IPS-11a (cell line): ENCODE measurements around the gene ADAMTS17.

Experiments
- H3K4me3 ChIP-seq: one replicate; pipeline ENCODE4 v1.5.1; 2013; ENCODE audit warnings: low read depth, low read length, control low read depth

ADAMTS17 gene, protein sequence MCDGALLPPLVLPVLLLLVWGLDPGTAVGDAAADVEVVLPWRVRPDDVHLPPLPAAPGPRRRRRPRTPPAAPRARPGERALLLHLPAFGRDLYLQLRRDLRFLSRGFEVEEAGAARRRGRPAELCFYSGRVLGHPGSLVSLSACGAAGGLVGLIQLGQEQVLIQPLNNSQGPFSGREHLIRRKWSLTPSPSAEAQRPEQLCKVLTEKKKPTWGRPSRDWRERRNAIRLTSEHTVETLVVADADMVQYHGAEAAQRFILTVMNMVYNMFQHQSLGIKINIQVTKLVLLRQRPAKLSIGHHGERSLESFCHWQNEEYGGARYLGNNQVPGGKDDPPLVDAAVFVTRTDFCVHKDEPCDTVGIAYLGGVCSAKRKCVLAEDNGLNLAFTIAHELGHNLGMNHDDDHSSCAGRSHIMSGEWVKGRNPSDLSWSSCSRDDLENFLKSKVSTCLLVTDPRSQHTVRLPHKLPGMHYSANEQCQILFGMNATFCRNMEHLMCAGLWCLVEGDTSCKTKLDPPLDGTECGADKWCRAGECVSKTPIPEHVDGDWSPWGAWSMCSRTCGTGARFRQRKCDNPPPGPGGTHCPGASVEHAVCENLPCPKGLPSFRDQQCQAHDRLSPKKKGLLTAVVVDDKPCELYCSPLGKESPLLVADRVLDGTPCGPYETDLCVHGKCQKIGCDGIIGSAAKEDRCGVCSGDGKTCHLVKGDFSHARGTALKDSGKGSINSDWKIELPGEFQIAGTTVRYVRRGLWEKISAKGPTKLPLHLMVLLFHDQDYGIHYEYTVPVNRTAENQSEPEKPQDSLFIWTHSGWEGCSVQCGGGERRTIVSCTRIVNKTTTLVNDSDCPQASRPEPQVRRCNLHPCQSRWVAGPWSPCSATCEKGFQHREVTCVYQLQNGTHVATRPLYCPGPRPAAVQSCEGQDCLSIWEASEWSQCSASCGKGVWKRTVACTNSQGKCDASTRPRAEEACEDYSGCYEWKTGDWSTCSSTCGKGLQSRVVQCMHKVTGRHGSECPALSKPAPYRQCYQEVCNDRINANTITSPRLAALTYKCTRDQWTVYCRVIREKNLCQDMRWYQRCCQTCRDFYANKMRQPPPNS

DNA sequence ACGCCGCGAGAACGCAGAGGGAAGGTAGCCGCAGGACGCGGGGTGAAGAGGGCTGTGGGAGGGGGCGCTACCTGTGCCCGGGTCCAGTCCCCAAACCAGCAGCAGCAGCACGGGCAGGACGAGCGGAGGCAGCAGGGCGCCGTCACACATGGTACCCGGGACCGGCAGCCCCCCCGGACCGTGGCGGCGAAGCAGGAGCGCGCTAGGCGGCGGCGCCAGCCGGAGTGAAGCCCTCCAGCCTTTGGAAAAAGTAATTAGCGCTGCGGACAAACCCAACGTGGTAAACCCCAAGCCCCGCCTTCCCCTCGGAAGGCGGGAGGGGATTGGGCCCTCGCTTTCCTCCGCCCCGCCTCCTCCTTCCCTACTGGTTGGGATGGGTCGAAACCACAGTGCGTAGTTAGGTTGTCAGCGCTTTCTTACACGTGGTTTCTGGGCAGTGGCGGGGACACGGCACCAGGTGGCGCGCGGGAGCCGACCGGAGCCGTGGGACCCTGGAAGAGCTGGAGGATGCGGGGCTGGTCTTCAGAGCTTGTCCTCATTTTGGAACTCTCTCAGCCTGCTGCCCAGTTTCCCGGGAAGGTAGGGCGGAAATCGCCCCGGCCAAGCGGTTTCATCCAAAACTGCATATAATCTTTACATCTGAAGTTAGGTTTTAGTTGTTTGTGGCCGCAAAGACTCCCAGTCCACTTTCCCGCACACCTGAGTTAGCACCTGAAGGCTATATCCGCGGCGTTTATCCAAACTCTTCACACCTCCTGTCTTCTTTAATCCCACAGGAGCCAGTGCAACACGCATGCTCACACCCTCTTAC, at the start of gene ADAMTS17:
TSS of gene ADAMTS17 (minus strand) at position 226 of the 811 bp plus-strand sequence. CDS start at position 150, 76 bp downstream.
- peak within 1 kb of the TSS; percentile 55 for H3K4me3 ChIP-seq

DNA sequence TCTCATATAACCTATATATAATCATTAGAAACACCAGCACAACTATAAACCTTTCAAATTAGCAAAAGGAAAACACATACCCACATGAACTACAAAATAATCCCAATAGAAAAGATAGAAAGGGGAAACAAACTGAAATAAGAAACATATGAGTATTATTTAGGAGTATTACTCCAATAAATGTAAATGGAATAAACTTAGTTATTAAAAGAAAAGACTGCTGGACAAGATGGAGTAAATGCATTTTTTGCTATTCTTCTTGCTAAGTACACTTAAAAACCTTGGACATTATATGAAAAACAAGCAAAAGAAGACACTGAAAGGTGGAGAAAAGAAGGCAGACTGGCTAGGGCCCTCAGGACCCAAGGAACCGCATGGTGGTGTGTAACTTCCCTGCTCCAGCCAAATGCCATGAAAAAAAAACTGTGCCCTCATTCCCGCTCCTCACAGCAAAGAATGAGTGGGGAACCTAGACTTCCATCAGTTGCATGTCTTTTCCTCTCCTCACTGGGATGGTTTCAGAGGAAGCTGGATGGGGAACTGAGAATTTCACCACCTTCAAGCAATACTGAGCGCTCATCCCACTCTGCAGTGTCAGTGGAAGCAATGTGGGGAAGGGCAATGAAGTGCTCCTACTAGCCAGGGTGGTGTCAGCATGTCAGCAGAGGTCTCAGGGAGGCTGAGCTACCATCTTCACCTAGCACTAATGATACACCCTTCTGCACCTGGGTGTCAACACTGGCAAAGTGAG, 43.7 kb upstream of the ADAMTS17 start:
- H3K4me3 ChIP-seq, result no peak overlapping the region

DNA sequence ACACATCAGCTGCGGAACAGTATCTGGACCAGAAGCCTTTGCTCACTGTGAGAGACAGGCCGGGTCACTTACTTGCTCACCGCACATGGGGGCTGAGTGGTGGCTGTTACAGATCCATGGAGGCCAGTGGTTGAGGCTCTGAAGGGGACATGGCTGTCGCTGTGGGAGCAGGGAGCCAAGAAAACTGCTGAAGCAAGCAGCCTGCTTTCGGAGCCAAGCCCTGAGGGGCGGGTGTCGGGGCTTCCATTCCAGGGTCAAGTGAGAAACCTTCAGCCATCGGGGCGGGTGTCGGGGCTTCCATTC, 42.3 kb upstream of the ADAMTS17 start:
- no peak overlapping the region for H3K4me3 ChIP-seq

DNA sequence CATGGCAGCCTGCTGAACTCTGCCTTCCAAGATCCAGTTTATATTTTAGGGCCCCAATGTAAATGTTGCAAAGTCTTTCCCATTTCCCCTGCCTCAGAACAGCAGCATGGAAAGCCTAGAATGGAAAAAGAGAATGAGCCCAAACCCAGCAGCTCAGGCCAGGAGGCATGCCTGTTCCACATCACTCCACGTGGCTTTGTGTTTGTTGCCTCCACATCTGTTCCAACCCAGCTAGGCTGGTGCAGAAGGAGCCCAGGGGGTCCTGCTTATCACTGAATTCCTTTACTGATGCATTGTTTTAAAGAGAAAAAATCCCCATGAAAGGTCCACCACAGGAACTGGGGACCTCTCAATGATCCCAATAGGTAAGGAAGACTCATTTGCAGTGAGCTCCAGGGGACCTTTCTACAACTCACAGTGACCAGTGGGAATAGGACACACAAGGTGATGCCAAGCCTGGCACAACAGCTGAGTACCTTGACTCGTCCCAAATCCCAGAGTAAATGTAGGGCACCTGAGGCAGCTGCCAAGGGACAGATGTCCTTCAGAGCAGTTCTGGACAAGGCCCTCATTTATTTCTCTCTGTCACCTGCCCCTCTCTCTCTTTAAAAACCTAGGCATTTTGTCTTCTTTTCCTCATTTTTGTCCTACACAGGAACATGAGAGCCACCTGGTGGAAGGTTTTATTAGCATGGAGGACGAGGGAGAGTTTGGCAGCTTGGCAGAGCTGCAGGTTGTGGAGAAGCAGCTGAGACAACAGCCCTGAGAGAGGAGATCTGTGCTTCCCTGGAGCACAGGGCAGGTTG, 41.7 kb upstream of the ADAMTS17 start:
- no peak overlapping the region for H3K4me3 ChIP-seq

DNA sequence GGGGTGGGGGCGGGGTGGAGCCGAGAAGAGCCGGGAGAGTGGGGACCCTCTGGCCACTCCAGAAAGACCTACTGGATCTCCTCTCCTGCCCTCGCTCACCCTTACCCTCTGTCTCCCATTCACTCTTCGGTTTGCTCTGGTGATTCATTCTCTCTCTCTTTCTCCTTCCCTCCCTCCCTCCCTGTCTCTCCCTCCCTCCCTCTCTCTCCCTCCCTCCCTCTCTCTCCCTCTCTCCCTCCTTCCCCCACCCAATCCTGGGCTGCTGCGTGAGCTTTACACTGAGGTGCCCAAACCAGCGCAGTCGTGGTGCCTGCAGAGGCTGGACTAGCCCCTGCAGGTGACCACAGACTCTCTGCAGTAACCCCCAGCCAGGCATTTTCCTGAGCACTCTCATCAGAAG, 32.2 kb upstream of the ADAMTS17 start:
- H3K4me3 ChIP-seq, result no peak overlapping the region

DNA sequence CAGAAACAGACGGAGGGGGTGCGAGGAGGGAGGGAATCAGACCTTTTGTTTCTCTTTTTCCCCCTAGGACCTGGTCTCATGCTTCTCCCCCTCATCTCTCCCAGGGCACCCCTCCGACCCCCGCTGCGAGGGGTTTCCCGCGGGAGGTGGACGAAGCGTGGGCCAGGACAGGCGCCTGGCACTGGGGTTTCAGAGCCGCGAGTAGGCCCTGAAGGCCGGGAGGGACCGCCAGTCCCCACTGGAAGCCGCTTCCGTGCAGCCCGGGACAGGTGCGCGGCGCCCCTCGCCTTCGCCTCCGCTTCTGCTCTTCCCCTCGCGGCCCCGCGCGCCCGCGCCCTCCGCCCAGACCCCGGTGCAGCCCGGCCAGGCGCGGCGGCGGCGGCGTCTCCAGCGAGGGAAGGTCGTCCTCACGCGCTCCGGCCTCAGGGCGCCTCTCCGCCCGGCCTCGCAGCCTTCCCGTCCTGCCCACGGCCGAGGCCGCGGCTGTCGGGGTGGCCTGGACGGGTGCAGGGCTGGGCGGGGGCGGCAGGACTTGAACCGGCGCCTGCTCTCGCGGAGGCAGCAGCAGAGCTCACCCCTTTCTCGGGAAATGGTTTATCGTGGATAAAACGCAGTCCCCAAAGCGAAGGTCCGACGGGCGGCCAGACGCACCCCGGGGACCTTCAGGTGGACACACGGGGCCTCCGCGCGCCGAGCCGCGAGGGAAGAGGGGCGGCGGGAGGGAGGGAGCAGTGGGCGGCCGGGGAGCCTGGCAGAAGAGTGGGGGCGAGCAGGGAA, 31.5 kb upstream of the ADAMTS17 start:
- H3K4me3 ChIP-seq, result peak overlapping the region; percentile 60

DNA sequence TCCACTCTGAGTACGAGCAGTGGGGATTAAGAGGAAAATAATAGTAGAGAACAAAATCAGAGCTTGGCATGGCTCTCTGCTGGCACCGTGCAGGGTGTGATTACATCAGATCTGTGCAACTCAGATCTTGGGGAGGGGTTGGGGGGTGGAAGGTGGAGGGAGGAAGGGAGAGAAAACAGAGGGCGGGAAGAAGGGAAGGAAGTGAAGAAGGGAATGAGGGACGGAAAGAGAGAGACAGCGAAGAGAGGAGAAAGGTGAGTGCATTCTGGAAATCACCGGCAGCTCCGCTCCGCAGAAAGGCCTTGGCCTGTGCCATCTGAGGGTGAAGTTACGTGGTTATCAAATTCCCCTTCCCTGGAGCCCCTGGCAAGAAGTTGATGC, 31.0 kb upstream of the ADAMTS17 start:
- peak overlapping the region; percentile 60 for H3K4me3 ChIP-seq

DNA sequence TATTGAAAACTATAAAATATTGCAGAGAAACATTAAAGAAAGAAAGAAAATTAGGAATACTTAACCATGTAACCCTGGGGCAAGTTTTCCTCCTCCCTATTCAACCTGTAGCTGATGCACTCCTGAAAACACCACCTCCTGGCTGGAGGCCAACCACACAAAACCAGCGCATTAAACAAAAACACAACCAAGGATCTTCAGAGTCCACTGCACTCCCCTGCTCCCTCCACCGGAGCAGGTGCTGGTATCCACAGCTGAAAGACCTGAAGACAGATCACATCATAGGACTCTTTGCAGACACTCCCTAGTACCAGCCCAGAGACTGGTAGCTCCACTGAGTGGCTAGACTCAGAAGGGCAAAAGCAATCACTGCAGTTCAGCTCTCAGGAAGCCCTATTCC, 13.6 kb upstream of the ADAMTS17 start:
- no peak overlapping the region for H3K4me3 ChIP-seq

DNA sequence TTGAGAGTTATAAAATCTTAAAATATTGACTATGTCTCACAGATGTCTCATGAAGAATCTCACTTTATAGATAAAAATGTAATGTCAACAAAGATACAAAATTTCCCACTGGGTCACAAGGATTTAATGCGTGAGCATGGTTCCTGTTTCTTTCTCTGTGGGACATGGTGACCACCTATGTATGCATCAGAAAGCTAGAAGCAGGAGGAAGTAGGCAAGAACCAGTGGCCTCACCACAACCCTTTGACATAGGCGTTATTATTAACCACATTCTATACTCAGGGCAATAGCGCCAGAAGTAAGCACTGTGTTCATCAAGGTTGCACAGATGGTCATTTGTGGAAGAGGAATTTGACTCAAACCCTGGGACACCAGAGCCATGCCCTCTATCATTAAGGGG, 11.7 kb upstream of the ADAMTS17 start:
- H3K4me3 ChIP-seq, result no peak overlapping the region

DNA sequence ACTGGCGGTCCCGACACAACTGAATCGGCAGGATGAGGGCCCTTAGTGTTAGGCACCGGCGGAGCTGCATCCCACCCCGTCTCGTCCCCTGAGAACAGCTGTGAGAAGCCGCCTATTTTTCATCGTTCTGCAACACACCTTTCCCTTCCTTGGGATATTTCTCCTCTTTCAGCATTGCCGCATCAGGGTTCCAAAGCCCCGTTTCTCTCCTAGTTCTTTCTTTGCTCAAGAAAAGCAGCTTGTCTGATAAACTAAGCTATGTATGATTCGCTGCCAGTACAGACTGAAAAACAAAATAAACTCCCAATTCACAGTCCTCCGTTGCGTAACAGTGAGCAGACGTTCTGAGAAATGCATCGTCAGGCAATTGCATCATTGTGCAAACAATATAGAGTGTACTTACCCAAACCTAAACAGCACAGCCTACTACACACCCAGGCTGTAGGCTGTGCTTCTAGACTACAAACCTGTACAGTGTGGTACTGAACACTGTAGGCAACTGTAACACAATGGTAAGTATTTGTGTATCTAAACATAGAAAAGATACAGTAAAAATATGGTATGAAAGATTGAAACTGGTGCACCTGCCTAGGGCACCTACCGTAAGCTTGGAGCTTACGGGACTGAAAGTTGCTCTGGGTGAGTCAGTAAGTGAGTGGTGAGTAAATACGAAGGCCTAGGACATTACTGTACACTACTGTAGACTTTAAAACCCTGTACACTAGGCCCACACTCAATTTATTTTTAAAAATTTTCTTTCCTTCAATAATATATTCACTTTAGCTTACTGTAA, 8.9 kb upstream of the ADAMTS17 start:
- H3K4me3 ChIP-seq, result peak overlapping the region; percentile 86

DNA sequence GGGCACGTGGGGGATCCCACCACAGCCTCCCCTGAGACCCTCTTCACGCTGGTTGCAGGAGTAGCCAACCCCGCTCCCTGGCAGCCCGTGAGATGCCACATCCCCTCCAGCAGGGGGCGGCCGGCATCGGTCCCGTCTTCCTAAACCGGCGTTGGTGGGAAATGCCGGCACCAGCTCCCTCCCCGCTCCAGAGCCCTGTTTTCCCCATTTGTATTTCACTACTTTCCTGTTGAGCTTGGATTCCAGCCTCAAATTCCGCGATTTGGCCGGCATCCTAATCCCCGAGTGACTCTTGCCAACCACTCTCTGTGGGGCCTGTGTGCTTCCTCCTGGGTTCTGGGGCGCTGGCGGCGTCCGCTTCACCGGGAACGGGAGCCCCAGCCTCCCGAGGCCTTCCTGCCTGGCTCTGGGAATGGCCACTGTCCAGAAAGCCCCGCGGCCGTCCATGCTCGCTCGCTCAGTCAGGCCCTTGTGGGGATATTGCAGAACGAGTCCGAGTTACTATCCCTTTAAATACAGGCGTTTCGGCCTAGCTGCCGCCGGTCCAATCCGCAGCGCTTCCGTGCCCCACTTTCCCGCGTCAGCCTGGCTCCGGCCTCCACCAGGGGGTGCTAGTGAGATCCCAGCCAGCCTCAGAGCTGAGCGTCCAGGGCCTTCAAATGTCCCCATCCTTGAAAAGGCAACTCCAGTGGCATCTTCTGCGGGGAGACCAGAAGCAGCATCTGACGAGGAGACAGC, 8.1 kb upstream of the ADAMTS17 start:
- peak overlapping the region; percentile 86 for H3K4me3 ChIP-seq

DNA sequence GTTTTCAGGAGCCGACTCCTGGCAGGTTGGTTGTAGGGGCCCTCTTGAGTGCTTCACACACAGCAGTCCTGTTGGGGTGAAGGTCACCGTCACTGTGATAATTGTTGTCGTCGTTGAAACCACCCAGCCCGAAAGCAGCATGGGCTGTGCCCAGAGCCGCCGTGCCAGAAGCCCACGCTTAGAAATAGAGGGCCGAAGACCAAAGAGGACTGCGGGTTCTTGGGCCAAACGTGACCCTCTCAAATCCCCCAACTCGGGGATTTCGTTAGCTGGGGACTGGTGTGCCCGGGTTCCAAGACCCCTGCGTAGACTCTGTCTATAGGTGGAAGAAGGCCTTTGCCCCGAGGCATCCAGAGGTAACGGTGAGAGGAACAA, 7.5 kb upstream of the ADAMTS17 start:
- H3K4me3 ChIP-seq, result peak overlapping the region; percentile 86

DNA sequence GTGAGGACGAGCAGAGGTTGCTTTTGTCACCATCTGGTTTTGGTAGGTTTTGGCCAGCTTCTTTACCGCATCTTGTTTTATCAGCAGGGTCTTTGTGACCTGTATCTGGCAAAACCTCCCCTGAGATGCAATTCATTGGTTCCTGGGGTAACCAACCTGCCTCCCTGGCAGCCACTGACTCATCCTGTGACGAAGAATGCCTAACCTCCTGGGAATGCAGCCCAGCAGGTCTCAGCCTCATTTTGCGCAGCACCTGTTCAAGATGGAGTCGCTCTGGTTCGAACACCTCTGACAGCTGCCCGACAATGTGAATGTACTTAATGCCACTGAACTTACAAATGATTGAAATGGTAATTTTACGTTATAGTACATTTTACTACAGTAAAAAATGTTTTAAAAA, 6.8 kb upstream of the ADAMTS17 start:
- H3K4me3 ChIP-seq, result no peak overlapping the region

DNA sequence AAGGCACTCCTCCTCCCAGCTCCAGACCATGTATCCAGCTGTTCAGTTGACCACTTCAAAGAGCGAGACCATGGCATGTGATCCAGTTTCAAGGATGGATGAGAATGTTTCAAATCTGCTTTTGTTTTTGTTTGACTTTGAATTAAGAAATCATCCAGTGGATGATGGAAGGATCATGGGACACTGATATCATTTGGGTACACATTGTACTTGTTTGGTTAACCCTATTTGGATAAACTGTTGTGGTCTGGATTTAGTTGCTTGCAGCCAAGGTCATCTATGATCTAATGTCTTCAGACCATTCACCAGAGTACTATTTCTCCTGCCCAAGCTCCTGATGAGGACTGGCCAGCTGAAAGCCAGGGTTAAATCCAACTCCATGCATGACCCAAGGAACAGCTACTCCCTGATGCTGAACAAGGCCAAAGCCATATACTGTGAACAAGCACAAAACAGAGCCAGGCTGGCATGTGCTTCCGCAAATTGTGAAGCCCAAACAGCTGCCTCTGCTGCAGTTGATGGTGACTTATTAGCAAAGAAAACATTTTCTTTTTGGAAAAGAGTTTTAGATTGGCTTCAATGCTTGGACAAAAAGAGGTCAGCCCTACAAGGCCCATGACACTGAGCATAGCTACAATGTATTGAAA, 5.2 kb upstream of the ADAMTS17 start:
- H3K4me3 ChIP-seq, result no peak overlapping the region

DNA sequence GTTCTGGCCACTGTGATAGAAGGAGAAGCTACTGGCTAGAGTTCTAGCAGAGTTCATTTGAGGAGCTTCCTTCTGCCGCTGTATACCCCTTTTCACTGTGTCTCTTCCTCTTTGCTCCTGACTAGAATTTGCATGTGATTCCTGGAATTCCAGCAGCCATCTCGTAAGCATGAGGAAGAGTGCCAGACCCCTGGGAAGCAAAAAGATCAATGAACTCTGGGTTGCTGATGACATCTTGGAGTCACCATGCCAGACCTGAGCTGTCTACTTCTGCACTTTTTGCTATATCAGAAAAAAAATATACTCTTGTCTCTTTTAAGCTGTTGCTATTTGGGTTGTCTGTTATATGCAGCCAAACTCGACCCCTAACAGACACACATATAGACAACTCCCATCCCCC, 3.7 kb upstream of the ADAMTS17 start:
- H3K4me3 ChIP-seq, result no peak overlapping the region

DNA sequence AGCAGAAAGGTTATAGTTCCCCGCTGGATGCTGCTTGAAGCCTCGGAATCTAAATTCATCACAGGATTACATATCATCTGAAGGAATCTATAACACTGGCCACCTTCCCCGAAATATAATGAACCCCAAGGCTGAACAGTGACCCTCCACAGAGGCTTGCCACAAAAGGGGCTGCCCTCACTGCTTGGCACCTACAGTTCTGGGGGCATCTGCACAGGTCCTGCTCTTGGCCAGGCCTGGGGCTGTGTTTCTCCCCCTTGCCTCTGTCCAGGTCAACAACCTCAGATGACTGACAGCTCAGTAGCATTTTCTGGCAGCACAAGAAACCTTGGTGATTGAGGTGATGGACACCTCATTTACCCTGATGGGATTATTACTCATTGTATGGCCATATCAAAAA, 1.5 kb upstream of the ADAMTS17 start:
- H3K4me3 ChIP-seq, result no peak overlapping the region

DNA sequence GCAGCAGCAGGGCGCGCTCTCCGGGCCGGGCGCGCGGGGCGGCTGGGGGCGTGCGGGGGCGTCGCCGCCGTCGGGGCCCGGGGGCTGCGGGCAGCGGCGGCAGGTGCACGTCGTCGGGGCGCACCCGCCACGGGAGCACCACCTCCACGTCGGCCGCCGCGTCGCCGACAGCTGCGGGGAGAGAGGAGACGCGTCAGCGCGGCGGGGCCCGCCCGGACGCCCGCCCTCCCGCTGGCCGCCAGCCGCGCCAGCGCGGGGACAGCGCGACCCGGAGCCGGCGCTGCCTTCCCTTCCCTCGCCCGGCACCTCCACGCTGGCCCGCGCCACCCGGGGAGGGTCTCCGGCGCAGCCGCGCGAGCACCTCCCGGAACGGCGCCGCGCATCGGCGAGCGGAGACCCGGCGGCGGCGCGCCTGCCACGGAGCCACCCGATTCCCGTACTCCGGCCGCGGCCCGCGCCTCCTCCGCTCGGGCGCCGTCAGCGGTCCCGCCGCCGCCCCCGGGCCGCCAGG, 481 bp downstream of the ADAMTS17 start:
- peak overlapping the region; percentile 55 for H3K4me3 ChIP-seq
